Fibroblast of lung (primary cell): ENCODE results near the gene OR10D3. TPM values are rescaled to one million over a fixed set of nuclear protein-coding genes. Genes with fewer than 3 reads are reported as not detected.

Source experiments
- DNase-seq, 2 donors: peaks; one replicate each; pipeline versions ENCODE4 v3.0.0 to v3.0.0-alpha.2; 2010; ENCODE audit warnings: low read depth in 2 of 2
- H2AFZ ChIP-seq: 2 replicates; pipeline ENCODE4 v1.5.1; 2012; ENCODE audit warnings: low read length, control low read depth, inconsistent platforms
- H3K27ac ChIP-seq: 2 replicates; pipeline ENCODE4 v1.5.1; 2011; ENCODE audit warnings: low read length, control low read depth; ENCODE audit not compliant: insufficient read depth
- H3K27me3 ChIP-seq: 2 replicates; pipeline ENCODE4 v1.5.1; 2011; ENCODE audit warnings: mild to moderate bottlenecking, low read length; ENCODE audit not compliant: control insufficient read depth, insufficient read depth
- H3K36me3 ChIP-seq: 2 replicates; pipeline ENCODE4 v1.5.1; 2011; ENCODE audit warnings: low read length; ENCODE audit not compliant: control insufficient read depth, insufficient read depth
- H3K4me1 ChIP-seq: 2 replicates; pipeline ENCODE4 v1.5.1; 2011; ENCODE audit warnings: low read length; ENCODE audit not compliant: control insufficient read depth, insufficient read depth; ENCODE audit errors: extremely low read depth
- H3K4me2 ChIP-seq: 2 replicates; pipeline ENCODE4 v1.5.1; 2011; ENCODE audit warnings: low read length, control low read depth; ENCODE audit not compliant: insufficient read depth; ENCODE audit errors: extremely low read depth
- H3K4me3 ChIP-seq, 4 experiments: fragments of 200-600 bp in 1 of 4; sonication (generic) in 1 of 4; replicated peaks in 1 of 4; 2 replicates each; pipeline ENCODE4 v1.5.1; 2011 to 2016; ENCODE audit warnings: low read length in 4 of 4, low read depth in 3 of 4, mild to moderate bottlenecking in 3 of 4, control low read depth in 2 of 4, inconsistent platforms in 1 of 4, mixed read lengths in 1 of 4; ENCODE audit not compliant: insufficient read depth in 1 of 4; ENCODE audit errors: control extremely low read depth in 1 of 4
- H3K79me2 ChIP-seq: 2 replicates; pipeline ENCODE4 v1.5.1; 2012; ENCODE audit warnings: mild to moderate bottlenecking, low read length, inconsistent platforms; ENCODE audit not compliant: control insufficient read depth, insufficient read depth
- H3K9ac ChIP-seq: 2 replicates; pipeline ENCODE4 v1.5.1; 2011; ENCODE audit warnings: mild to moderate bottlenecking, low read length, control low read depth; ENCODE audit not compliant: insufficient read depth
- H3K9me3 ChIP-seq: 2 replicates; pipeline ENCODE4 v1.5.1; 2012; ENCODE audit warnings: low read depth, low read length; ENCODE audit not compliant: control insufficient read depth, insufficient read depth
- H4K20me1 ChIP-seq: 2 replicates; pipeline ENCODE4 v1.5.1; 2011; ENCODE audit warnings: low read length; ENCODE audit not compliant: control insufficient read depth, insufficient read depth; ENCODE audit errors: extremely low read depth
- CTCF ChIP-seq, 2 donors: IDR thresholded peaks in 1 of 2; conservative IDR thresholded peaks in 1 of 2; 1 replicate in 1 of 2; 2 replicates in 1 of 2; pipeline ENCODE4 v1.5.1; 2011 to 2012; ENCODE audit warnings: low read length in 2 of 2, control low read depth in 1 of 2, inconsistent platforms in 1 of 2, low read depth in 1 of 2, mild to moderate bottlenecking in 1 of 2
- EZH2 ChIP-seq: IDR thresholded peaks from 2 replicates; pipeline ENCODE4 v1.5.1; 2012; ENCODE audit warnings: low read length, control low read depth, mild to moderate bottlenecking; ENCODE audit errors: missing control alignments
- polyA plus RNA-seq, 2 donors: library from polyadenylated mRNA; depleted of rRNA in 1 of 2; stranded (reverse) in 1 of 2; unstranded in 1 of 2; fragments of >200 nt; gene quantifications; 2 replicates each; pipeline ENCODE4 v1.2.1, GENCODE V29; 2011 to 2012; ENCODE audit warnings: missing spikeins in 1 of 2
- total RNA-seq: library from RNA; depleted of rRNA; stranded (reverse); fragments of >200 nt; gene quantifications from 2 replicates; pipeline ENCODE4 v1.2.1, GENCODE V29; 2014

The OR10D3 gene
- total and polyA plus RNA-seq, 2 donors (not counting 1 experiment from before 2014, with no cell fraction given), result not detected

- Histone ChIP-seq H3K27ac (no peak overlapping the region), H2AFZ (no peak overlapping the region), H3K27me3 (no peaks in the 10 kb centered on the region), H3K4me1 (no peaks in the 10 kb centered on the region), H3K4me3 (no peak overlapping the region), H3K9me3 (no peaks in the 10 kb centered on the region), H3K9ac (no peak overlapping the region), H3K4me2 (no peak overlapping the region), H3K36me3 (no peaks in the 10 kb centered on the region), H4K20me1 (no peaks in the 10 kb centered on the region), H3K79me2 (no peaks in the 10 kb centered on the region)
- TF ChIP-seq EZH2, result no peak
- DNase-seq, result no peak
These were observed 32.5 kb upstream of the OR10D3 start for GRCh38 chr11:124150684-124151083.

- no peaks in the 10 kb centered on the region for H3K9me3 ChIP-seq
- DNase-seq, result no peak
- TF ChIP-seq CTCF (conservative IDR thresholded peaks at IDR 0.05 in 1 of 2, IDR thresholded peaks at IDR 0.05 in 1 of 2; ENCODE audit: low read depth in 1 of 2, low read length in 2 of 2), result peak in 1 of 2 donors; percentile 1
- no peak for TF ChIP-seq EZH2
These were observed 30.3 kb upstream of the OR10D3 start for GRCh38 chr11:124152770-124153407.

GRCh38 chr11:124153821-124154220, 29.3 kb upstream of the OR10D3 start:
- H3K4me1 ChIP-seq, result no peaks in the 10 kb centered on the region
- H3K9me3 ChIP-seq, result no peaks in the 10 kb centered on the region
- H3K4me3 ChIP-seq, result no peak overlapping the region
- no peaks in the 10 kb centered on the region for H3K27me3 ChIP-seq
- no peak overlapping the region for H3K27ac ChIP-seq
- H3K9ac ChIP-seq, result no peak overlapping the region
- no peaks in the 10 kb centered on the region for H3K36me3 ChIP-seq
- H2AFZ ChIP-seq, result no peak overlapping the region
- H3K79me2 ChIP-seq, result no peaks in the 10 kb centered on the region
- TF ChIP-seq EZH2 (no peak), CTCF (conservative IDR thresholded peaks at IDR 0.05 in 1 of 2, IDR thresholded peaks at IDR 0.05 in 1 of 2; ENCODE audit: low read depth in 1 of 2, low read length in 2 of 2) (no peak)
- no peak for DNase-seq
- H4K20me1 ChIP-seq, result no peaks in the 10 kb centered on the region
- no peak overlapping the region for H3K4me2 ChIP-seq

More at GRCh38 chr11:124152770-124153407, 30.3 kb upstream of the OR10D3 start:
- Histone ChIP-seq H3K4me3 (no peak overlapping the region), H3K79me2 (no peaks in the 10 kb centered on the region), H2AFZ (no peak overlapping the region), H3K27ac (no peak overlapping the region), H4K20me1 (no peaks in the 10 kb centered on the region), H3K9ac (no peak overlapping the region), H3K4me2 (no peak overlapping the region), H3K36me3 (no peaks in the 10 kb centered on the region), H3K4me1 (no peaks in the 10 kb centered on the region), H3K27me3 (no peaks in the 10 kb centered on the region)
